Endodermal cell (in vitro differentiated cells): Measurements from ENCODE around the gene WWP2. TPM values are rescaled to one million over a fixed set of nuclear protein-coding genes. Genes with fewer than 3 reads are reported as not detected.

Experiments used
- DNase-seq: peaks from one replicate; pipeline ENCODE4 v3.0.0-alpha.2; 2017
- H3K27ac ChIP-seq: 2 replicates; pipeline ENCODE4 v1.5.1; 2013; ENCODE audit warnings: mild to moderate bottlenecking, low read depth, low read length, moderate library complexity
- H3K27me3 ChIP-seq: 2 replicates; pipeline ENCODE4 v1.6.1; 2013; ENCODE audit warnings: mild to moderate bottlenecking, low read length, moderate library complexity; ENCODE audit not compliant: insufficient read depth, control insufficient read depth, poor library complexity, severe bottlenecking
- H3K36me3 ChIP-seq: 2 replicates; pipeline ENCODE4 v1.7.0; 2013; ENCODE audit warnings: mild to moderate bottlenecking, low read length, moderate library complexity; ENCODE audit not compliant: control insufficient read depth, insufficient read depth
- H3K4me1 ChIP-seq: one replicate; pipeline ENCODE4 v1.7.0; 2013; ENCODE audit warnings: low read length; ENCODE audit not compliant: control insufficient read depth, insufficient read depth
- H3K4me3 ChIP-seq: 2 replicates; pipeline ENCODE4 v1.5.1; 2013; ENCODE audit warnings: mild to moderate bottlenecking, low read length, moderate library complexity
- H3K9ac ChIP-seq: 2 replicates; pipeline ENCODE4 v1.6.1; 2013; ENCODE audit warnings: mild to moderate bottlenecking, low read length, moderate library complexity; ENCODE audit not compliant: poor library complexity, severe bottlenecking; ENCODE audit errors: extremely low read depth
- H3K9me3 ChIP-seq: 2 replicates; pipeline ENCODE4 v1.6.1; 2013; ENCODE audit warnings: mild to moderate bottlenecking, low read length, moderate library complexity; ENCODE audit not compliant: control insufficient read depth
- H3K27ac Mint-ChIP-seq: 2 replicates; pipeline ENCODE4 v1.8.0; 2020; ENCODE audit warnings: mixed read lengths
- H3K27me3 Mint-ChIP-seq: 2 replicates; pipeline ENCODE4 v1.8.0; 2021; ENCODE audit warnings: mild to moderate bottlenecking, mixed read lengths; ENCODE audit not compliant: insufficient read depth
- H3K36me3 Mint-ChIP-seq: 2 replicates; pipeline ENCODE4 v1.8.0; 2020; ENCODE audit warnings: low read depth, mixed read lengths
- H3K4me1 Mint-ChIP-seq: 2 replicates; pipeline ENCODE4 v1.8.0; 2020; ENCODE audit warnings: mixed read lengths
- H3K4me3 Mint-ChIP-seq: 2 replicates; pipeline ENCODE4 v1.8.0; 2020; ENCODE audit warnings: mild to moderate bottlenecking, moderate library complexity, mixed read lengths
- H3K9me3 Mint-ChIP-seq: 2 replicates; pipeline ENCODE4 v1.8.0; 2020; ENCODE audit warnings: mild to moderate bottlenecking, mixed read lengths
- WGBS, 2 experiments: methylation state at CpG; one replicate each; pipeline versions ENCODE4 v1.1.5 to v1.1.7; 2013; ENCODE audit warnings: missing lambda C conversion rate in 2 of 2, mixed read lengths in 1 of 2; ENCODE audit not compliant: insufficient coverage in 1 of 2, insufficient read length in 1 of 2; 5-methylcytosine and 5-hydroxymethylcytosine counted together
- total RNA-seq, 2 donors: library from RNA; stranded (reverse); fragmentation: NEBNext Ultra II Directional in 1 of 2; extraction: Animal tissue kit (Norgen Biotek cat#: 25700) in 1 of 2; gene quantifications; 2 replicates in 1 of 2; 3 replicates in 1 of 2; pipeline ENCODE4 v1.2.1, GENCODE V29; 2021
- TF ChIP-seq, protein P1 (sequence below): fragments of 200-600 bp; sonication (generic); conservative IDR thresholded peaks from 2 replicates; pipeline ENCODE4 v1.5.0; 2021; ENCODE audit warnings: antibody characterized with exemption, mild to moderate bottlenecking

The WWP2 gene
- total RNA-seq, 2 donors from 2014 or later: 42.3 to 50.0 TPM

- Histone ChIP-seq H3K27ac (no peak overlapping the region), H3K4me1 (no peaks in the 10 kb centered on the region), H3K4me3 (no peak overlapping the region), H3K9me3 (no peaks in the 10 kb centered on the region), H3K36me3 (peaks cover 5% of the 10 kb centered on the region), H3K9ac (no peak overlapping the region), H3K27me3 (no peaks in the 10 kb centered on the region)
- H3K9me3 Mint-ChIP-seq: no peaks in the 10 kb centered on the region
- peaks cover 7% of the 10 kb centered on the region for H3K4me1 Mint-ChIP-seq
- DNase-seq: no peak
- no peaks in the 10 kb centered on the region for H3K27me3 Mint-ChIP-seq
- H3K36me3 Mint-ChIP-seq: peaks cover 63% of the 10 kb centered on the region
- TF ChIP-seq, protein P1, sequence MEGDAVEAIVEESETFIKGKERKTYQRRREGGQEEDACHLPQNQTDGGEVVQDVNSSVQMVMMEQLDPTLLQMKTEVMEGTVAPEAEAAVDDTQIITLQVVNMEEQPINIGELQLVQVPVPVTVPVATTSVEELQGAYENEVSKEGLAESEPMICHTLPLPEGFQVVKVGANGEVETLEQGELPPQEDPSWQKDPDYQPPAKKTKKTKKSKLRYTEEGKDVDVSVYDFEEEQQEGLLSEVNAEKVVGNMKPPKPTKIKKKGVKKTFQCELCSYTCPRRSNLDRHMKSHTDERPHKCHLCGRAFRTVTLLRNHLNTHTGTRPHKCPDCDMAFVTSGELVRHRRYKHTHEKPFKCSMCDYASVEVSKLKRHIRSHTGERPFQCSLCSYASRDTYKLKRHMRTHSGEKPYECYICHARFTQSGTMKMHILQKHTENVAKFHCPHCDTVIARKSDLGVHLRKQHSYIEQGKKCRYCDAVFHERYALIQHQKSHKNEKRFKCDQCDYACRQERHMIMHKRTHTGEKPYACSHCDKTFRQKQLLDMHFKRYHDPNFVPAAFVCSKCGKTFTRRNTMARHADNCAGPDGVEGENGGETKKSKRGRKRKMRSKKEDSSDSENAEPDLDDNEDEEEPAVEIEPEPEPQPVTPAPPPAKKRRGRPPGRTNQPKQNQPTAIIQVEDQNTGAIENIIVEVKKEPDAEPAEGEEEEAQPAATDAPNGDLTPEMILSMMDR: no peak
- no peak overlapping the region for H3K4me3 Mint-ChIP-seq
- WGBS, 2 experiments: 94% methylated on average over 3 to 10 of the region's 10 CpGs
- H3K27ac Mint-ChIP-seq: peak overlapping the region; percentile 16
These were observed 43.9 kb upstream of the WWP2 start for GRCh38 chr16:69718111-69718764.

DNA sequence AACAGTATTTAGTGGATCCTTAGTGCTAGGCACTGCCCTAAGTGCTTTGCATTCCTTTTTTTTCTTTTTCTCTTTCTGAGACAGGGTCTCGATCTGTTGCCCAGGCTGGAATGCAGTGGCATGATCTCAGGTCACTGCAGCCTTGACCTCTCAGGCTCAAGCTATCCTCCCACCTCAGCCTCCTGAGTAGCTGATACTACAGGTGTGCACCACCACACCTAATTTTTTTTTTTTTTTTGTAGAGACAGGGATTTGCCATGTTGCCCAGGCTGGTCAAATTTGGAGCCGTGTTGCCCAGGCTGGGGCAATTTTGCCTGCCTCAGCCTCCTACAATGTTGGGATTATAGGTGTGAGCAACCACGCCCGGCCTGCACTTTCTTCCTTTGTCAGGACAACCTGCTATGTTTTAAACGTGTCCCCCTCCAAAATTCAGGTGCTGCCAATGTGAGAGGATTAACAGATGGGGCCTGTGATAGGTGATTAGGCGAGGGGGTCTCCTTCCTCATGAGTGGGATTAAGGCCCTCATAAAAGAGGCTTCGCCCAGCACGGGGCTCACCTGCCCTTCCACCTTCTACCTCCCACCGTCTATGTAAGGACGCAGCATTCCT, 41.2 kb upstream of the WWP2 start:
- 94 to 98% methylated on average over 7 to 10 of the region's 10 CpGs for WGBS, 2 experiments
- Mint-ChIP-seq H3K27me3 (no peaks in the 10 kb centered on the region), H3K4me1 (peaks cover 17% of the 10 kb centered on the region), H3K4me3 (no peak overlapping the region), H3K9me3 (no peaks in the 10 kb centered on the region), H3K27ac (no peak overlapping the region), H3K36me3 (peaks cover 48% of the 10 kb centered on the region)
- H3K9me3 ChIP-seq: no peaks in the 10 kb centered on the region
- no peak overlapping the region for H3K27ac ChIP-seq
- peaks cover 2% of the 10 kb centered on the region for H3K4me1 ChIP-seq
- peaks cover 4% of the 10 kb centered on the region for H3K36me3 ChIP-seq
- TF ChIP-seq, protein P1: no peak
- H3K9ac ChIP-seq: no peak overlapping the region
- DNase-seq: no peak
- no peak overlapping the region for H3K4me3 ChIP-seq
- H3K27me3 ChIP-seq: no peaks in the 10 kb centered on the region

- TF ChIP-seq, protein P1: no peak
- Histone ChIP-seq H3K27ac (no peak overlapping the region), H3K27me3 (no peaks in the 10 kb centered on the region), H3K4me3 (no peak overlapping the region), H3K9me3 (no peaks in the 10 kb centered on the region), H3K36me3 (peaks cover 2% of the 10 kb centered on the region), H3K4me1 (peaks cover 2% of the 10 kb centered on the region), H3K9ac (no peak overlapping the region)
- Mint-ChIP-seq H3K36me3 (peaks cover 46% of the 10 kb centered on the region), H3K27ac (no peak overlapping the region), H3K4me3 (no peak overlapping the region), H3K4me1 (peaks cover 17% of the 10 kb centered on the region), H3K27me3 (no peaks in the 10 kb centered on the region), H3K9me3 (no peaks in the 10 kb centered on the region)
- no peak for DNase-seq
- 87 to 98% methylated on average over 5 to 6 of the region's 6 CpGs for WGBS, 2 experiments
These were observed 40.6 kb upstream of the WWP2 start for GRCh38 chr16:69721441-69721957.
